Transverse colon (tissue), 4 donors: ENCODE results near the gene TMEM175.

Experiments used
- POLR2AphosphoS5 ChIP-seq, 3 donors: sonication (generic); formaldehyde crosslinking; IDR thresholded peaks; one replicate each; pipeline ENCODE4 v1.6.1; 2016; ENCODE audit warnings: antibody characterized with exemption in 3 of 3
- TF ChIP-seq, protein P1 (sequence below), 5 experiments: fragments of 200-600 bp in 3 of 5; fragments of 450-650 bp in 2 of 5; sonication (generic) in 3 of 5; IDR thresholded peaks; 1 replicate in 2 of 5; 2 replicates in 3 of 5; pipeline ENCODE4 v1.5.1; 2016 to 2017; ENCODE audit warnings: antibody characterized with exemption in 5 of 5, inconsistent platforms in 3 of 5, mild to moderate bottlenecking in 2 of 5, moderate library complexity in 1 of 5

DNA sequence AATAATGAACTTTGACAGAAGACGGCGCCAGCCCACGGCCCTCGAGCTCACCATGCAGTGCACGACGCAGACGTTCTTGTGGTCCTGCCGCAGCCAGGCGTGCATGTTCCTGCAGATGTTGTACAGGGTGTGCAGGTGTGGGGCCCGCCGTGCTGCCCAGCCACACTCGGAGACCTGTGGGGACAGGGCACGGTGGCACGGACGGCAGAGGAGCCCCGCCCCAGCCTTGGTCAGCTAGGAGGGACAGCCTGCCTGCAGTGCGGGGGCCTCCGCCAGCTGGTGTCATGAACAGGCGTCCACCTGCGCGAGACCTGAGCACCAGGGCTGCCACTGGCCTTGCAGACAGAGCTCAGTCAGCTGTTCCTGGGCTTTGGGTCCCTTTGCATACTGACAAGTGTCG, 49.6 kb upstream of the TMEM175 start:
- TF ChIP-seq POLR2AphosphoS5 (IDR thresholded peaks at IDR 0.05) = no peak
- TF ChIP-seq, protein P1, sequence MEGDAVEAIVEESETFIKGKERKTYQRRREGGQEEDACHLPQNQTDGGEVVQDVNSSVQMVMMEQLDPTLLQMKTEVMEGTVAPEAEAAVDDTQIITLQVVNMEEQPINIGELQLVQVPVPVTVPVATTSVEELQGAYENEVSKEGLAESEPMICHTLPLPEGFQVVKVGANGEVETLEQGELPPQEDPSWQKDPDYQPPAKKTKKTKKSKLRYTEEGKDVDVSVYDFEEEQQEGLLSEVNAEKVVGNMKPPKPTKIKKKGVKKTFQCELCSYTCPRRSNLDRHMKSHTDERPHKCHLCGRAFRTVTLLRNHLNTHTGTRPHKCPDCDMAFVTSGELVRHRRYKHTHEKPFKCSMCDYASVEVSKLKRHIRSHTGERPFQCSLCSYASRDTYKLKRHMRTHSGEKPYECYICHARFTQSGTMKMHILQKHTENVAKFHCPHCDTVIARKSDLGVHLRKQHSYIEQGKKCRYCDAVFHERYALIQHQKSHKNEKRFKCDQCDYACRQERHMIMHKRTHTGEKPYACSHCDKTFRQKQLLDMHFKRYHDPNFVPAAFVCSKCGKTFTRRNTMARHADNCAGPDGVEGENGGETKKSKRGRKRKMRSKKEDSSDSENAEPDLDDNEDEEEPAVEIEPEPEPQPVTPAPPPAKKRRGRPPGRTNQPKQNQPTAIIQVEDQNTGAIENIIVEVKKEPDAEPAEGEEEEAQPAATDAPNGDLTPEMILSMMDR (IDR thresholded peaks at IDR 0.05) = no peak
